ENCODE measurements around the gene LMO1.

GRCh38 chr11:8180469-8180868, 83.2 kb downstream of the LMO1 start:
- TF ChIP-seq SIRT6 (IDR thresholded peaks at IDR 0.05; ENCODE audit: low read length) (no peak), EZH2 (IDR thresholded peaks at IDR 0.05; ENCODE audit: low read depth, low read length, severe bottlenecking) (no peak), CTCF (IDR thresholded peaks at IDR 0.05; ENCODE audit: control extremely low read depth in 1 of 3, insufficient read depth in 1 of 3, low read depth in 1 of 3, low read length in 3 of 3) (peak; percentile 35 to 60 (median 54)), CEBPB (IDR thresholded peaks at IDR 0.05; ENCODE audit: low read depth, low read length) (no peak), POLR2A (IDR thresholded peaks at IDR 0.05; ENCODE audit: control extremely low read depth in 1 of 2, low read depth in 2 of 2, low read length in 2 of 2) (no peak), KDM1A (IDR thresholded peaks at IDR 0.05; ENCODE audit: borderline replicate concordance, low read length) (no peak)
- TF ChIP-seq, protein P1, sequence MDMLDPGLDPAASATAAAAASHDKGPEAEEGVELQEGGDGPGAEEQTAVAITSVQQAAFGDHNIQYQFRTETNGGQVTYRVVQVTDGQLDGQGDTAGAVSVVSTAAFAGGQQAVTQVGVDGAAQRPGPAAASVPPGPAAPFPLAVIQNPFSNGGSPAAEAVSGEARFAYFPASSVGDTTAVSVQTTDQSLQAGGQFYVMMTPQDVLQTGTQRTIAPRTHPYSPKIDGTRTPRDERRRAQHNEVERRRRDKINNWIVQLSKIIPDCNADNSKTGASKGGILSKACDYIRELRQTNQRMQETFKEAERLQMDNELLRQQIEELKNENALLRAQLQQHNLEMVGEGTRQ (IDR thresholded peaks at IDR 0.05; ENCODE audit: low read length), result no peak
